Raji (cell line): Measurements from ENCODE around the gene LMBR1.

Experiments
- POLR2A ChIP-seq: IDR thresholded peaks from 2 replicates; pipeline ENCODE4 v1.6.1; 2011; ENCODE audit warnings: low read depth, low read length, control low read depth; ENCODE audit not compliant: insufficient read depth

Gene LMBR1

DNA sequence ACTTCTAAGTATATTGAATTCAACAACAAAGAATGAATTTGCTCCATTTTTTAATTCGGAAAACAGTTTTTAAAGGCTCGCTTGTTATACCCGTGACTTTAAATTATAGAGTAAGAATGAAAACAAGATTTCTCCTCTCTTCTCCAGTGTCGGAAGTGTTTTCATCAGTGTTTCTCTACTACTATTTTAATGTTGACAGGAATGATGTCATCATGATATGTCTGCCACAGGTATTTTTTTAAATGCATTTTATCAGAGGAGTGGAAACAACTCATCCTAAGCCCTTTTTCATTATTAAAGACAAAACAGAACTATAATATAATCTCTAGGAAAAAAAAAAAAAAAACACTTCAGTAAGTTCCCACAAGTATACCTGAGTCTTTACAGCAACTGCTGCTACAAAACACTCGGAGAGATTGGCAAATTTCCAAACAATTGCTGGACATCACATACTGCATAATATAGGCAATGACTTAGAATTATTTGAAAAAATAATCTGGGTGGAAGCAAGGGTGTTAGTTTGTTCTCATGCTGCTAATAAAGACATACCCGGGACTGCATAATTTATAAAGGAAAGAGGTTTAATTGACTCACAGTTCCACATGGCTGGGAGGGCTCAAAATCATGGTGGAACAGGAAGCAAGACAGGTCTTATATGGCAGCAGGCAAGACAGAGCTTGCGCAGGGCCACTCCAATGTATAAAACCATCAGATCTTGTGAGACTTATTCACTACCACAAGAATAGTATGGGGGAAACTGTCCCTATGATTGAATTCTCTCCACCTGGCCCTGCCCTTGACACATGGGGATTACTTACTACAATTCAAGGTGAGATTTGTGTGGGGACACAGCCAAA is 257.2 kb downstream of the LMBR1 start:
- TF ChIP-seq POLR2A = no peak

DNA sequence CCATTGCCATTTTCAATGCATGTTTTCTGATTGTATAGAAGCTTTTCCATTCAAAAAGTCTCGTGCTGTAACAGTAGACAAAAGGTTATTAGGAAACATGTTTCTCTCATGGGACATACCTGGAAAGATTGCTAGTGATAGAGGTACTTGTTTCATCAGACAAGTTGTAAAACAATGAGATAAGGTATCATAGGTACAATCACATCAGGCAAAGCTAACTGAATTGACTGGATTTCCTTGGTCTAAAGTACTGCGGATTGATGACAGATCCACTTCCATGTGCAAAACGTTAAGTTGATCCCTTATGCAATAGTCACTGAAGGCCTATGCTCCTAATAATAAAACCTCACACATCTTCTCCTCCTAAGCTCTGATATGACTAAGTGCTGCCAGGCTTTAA is 258.9 kb downstream of the LMBR1 start:
- TF ChIP-seq POLR2A = no peak

- TF ChIP-seq POLR2A = no peak
Observed at GRCh38 chr7:156629873-156630272, 263.1 kb downstream of the LMBR1 start.

GRCh38 chr7:156628562-156628961 is 264.4 kb downstream of the LMBR1 start:
- no peak for TF ChIP-seq POLR2A
